Mesendoderm (in vitro differentiated cells): ENCODE results near the gene BDKRB1.

Source experiments
- DNase-seq: peaks from one replicate; pipeline ENCODE4 v3.0.0; 2013
- H2AK5ac ChIP-seq: 2 replicates; pipeline ENCODE4 v1.6.1; 2013; ENCODE audit warnings: low read length, inconsistent platforms
- H2BK120ac ChIP-seq: 2 replicates; pipeline ENCODE4 v1.6.1; 2013; ENCODE audit warnings: low read depth, mild to moderate bottlenecking, low read length, moderate library complexity, mixed read lengths
- H2BK15ac ChIP-seq: replicated peaks from 2 replicates; pipeline ENCODE4 v1.6.1; 2013; ENCODE audit warnings: low read depth, mild to moderate bottlenecking, moderate library complexity
- H2BK5ac ChIP-seq: 2 replicates; pipeline ENCODE4 v1.6.1; 2013; ENCODE audit warnings: low read length, inconsistent platforms
- H3K18ac ChIP-seq: 2 replicates; pipeline ENCODE4 v1.6.1; 2013; ENCODE audit warnings: mild to moderate bottlenecking, low read length, mixed read lengths
- H3K23ac ChIP-seq: one replicate; pipeline ENCODE4 v1.6.1; 2013; ENCODE audit warnings: low read length
- H3K27ac ChIP-seq: 2 replicates; pipeline ENCODE4 v1.5.1; 2013; ENCODE audit warnings: low read depth, mild to moderate bottlenecking, inconsistent platforms, low read length, moderate library complexity
- H3K27me3 ChIP-seq: 2 replicates; pipeline ENCODE4 v1.6.1; 2013; ENCODE audit warnings: low read length, control low read depth, mild to moderate bottlenecking, inconsistent platforms; ENCODE audit not compliant: insufficient read depth, poor library complexity
- H3K36me3 ChIP-seq: 2 replicates; pipeline ENCODE4 v1.6.1; 2013; ENCODE audit warnings: low read length, inconsistent platforms; ENCODE audit not compliant: control insufficient read depth, insufficient read depth
- H3K4ac ChIP-seq: one replicate; pipeline ENCODE4 v1.6.1; 2013; ENCODE audit warnings: low read depth, mild to moderate bottlenecking, low read length, moderate library complexity
- H3K4me1 ChIP-seq: 2 replicates; pipeline ENCODE4 v1.6.1; 2013; ENCODE audit warnings: low read depth, low read length, inconsistent platforms; ENCODE audit not compliant: control insufficient read depth
- H3K4me2 ChIP-seq: 2 replicates; pipeline ENCODE4 v1.6.1; 2013; ENCODE audit warnings: low read length
- H3K4me3 ChIP-seq: 2 replicates; pipeline ENCODE4 v1.5.1; 2013; ENCODE audit warnings: mild to moderate bottlenecking, low read length
- H3K56ac ChIP-seq: one replicate; pipeline ENCODE4 v1.6.1; 2013; ENCODE audit warnings: low read length
- H3K79me1 ChIP-seq: 2 replicates; pipeline ENCODE4 v1.6.1; 2013; ENCODE audit warnings: low read length, inconsistent platforms
- H3K79me2 ChIP-seq: 2 replicates; pipeline ENCODE4 v1.6.1; 2013; ENCODE audit warnings: mild to moderate bottlenecking, low read length; ENCODE audit not compliant: control insufficient read depth, insufficient read depth
- H3K9ac ChIP-seq: 2 replicates; pipeline ENCODE4 v1.6.1; 2013; ENCODE audit warnings: low read length, inconsistent platforms
- H4K5ac ChIP-seq: one replicate; pipeline ENCODE4 v1.6.1; 2013; ENCODE audit warnings: low read length
- H4K8ac ChIP-seq: one replicate; pipeline ENCODE4 v1.6.1; 2013; ENCODE audit warnings: low read depth, mild to moderate bottlenecking, control low read depth, low read length, moderate library complexity
- WGBS: extraction: QIAGEN DNeasy Blood & Tissue Kit; methylation state at CpG from one replicate; pipeline ENCODE4 v1.1.7; 2013; ENCODE audit warnings: low lambda C conversion rate, missing lambda C conversion rate; ENCODE audit not compliant: insufficient coverage; ENCODE audit errors: extremely low coverage; 5-methylcytosine and 5-hydroxymethylcytosine counted together

BDKRB1 gene

DNA sequence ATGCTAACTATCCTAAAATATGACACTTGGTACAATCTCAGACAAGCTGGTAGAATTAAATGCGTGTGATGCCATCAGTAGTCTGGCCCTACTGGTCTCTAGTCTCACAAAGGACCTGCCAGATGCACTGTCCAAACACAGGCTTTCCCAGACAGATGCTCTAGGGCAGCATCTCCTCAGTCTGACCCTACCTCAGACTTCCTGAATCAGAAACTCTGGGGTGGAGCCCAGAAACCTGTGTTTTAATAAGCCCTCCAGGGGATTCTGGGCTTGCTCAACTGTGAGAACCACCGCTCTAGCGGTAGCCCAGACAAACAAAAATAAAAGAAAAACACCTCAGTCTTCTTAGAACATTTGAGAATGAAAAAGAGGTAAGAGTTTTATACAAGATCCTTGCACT, 48.0 kb downstream of the BDKRB1 start:
- Histone ChIP-seq H4K8ac (no peak overlapping the region), H2BK120ac (no peak overlapping the region), H3K4me3 (no peak overlapping the region), H2AK5ac (no peak overlapping the region), H3K27me3 (no peaks in the 10 kb centered on the region), H3K4me1 (no peaks in the 10 kb centered on the region), H3K4me2 (no peak overlapping the region), H3K9ac (no peak overlapping the region), H3K27ac (no peak overlapping the region), H3K79me1 (no peaks in the 10 kb centered on the region), H3K36me3 (no peaks in the 10 kb centered on the region), H2BK5ac (no peak overlapping the region), H3K79me2 (no peaks in the 10 kb centered on the region), H3K23ac (no peak overlapping the region), H3K18ac (no peak overlapping the region), H3K56ac (no peak overlapping the region), H4K5ac (no peak overlapping the region), H2BK15ac (no peak overlapping the region), H3K4ac (peak overlapping the region; percentile 36)
- no peak for DNase-seq
- no CpG with 5 or more reads among the region's 3 CpGs for WGBS

DNA sequence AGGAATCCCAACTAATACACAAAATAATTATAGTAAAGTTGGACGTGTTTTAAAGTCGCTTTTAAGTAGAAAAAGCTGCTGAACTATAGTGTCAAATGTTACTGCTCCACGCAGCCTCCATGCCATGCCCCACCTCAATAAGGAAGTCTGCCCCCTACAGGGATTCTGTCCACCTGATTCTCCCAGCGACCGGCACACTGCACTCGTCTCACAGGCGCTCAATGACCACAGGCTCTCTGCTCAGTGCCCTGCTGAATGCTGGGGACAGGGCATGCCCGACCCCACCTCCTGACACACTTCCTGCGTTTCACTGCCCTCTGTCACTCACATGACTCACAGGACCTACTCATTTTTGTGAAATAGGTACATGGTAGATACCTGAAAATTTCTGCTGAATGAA, 48.9 kb downstream of the BDKRB1 start:
- no peak overlapping the region for H3K4me3 ChIP-seq
- H2BK15ac ChIP-seq = no peak overlapping the region
- no peak overlapping the region for H3K23ac ChIP-seq
- no peaks in the 10 kb centered on the region for H3K79me2 ChIP-seq
- H2BK5ac ChIP-seq = no peak overlapping the region
- H3K18ac ChIP-seq = no peak overlapping the region
- H4K8ac ChIP-seq = no peak overlapping the region
- no peak overlapping the region for H2AK5ac ChIP-seq
- no peak overlapping the region for H2BK120ac ChIP-seq
- no peak overlapping the region for H4K5ac ChIP-seq
- peak; percentile 75 for DNase-seq
- no peaks in the 10 kb centered on the region for H3K4me1 ChIP-seq
- H3K36me3 ChIP-seq = no peaks in the 10 kb centered on the region
- WGBS = no CpG with 5 or more reads among the region's 9 CpGs
- H3K27ac ChIP-seq = no peak overlapping the region
- no peaks in the 10 kb centered on the region for H3K79me1 ChIP-seq
- no peak overlapping the region for H3K9ac ChIP-seq
- no peak overlapping the region for H3K4ac ChIP-seq
- H3K4me2 ChIP-seq = no peak overlapping the region
- H3K27me3 ChIP-seq = no peaks in the 10 kb centered on the region
- H3K56ac ChIP-seq = no peak overlapping the region

DNA sequence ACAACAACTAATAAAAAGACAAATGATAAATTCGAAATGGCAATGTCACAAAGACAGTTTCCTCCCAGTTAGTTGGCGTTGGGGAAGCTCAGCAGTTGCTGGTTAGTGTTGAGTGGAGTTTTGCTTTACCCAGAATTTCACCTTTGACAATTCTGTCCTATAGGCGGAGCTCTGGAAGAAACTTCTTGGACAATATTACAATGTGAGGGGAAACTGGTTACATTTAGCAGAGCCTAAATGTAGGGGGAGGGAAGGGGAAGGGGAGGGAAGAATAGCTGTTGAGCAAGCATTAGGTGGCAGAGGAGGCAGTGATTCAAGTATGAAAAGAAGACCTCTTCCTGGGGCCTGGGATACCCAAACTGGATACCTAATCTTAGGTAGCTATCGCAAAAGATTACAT, 51.4 kb downstream of the BDKRB1 start:
- no peak overlapping the region for H3K4me2 ChIP-seq
- no peak overlapping the region for H3K4ac ChIP-seq
- no peak overlapping the region for H3K18ac ChIP-seq
- no peak overlapping the region for H2BK5ac ChIP-seq
- H4K5ac ChIP-seq = no peak overlapping the region
- H3K27me3 ChIP-seq = no peaks in the 10 kb centered on the region
- no peaks in the 10 kb centered on the region for H3K79me1 ChIP-seq
- H4K8ac ChIP-seq = no peak overlapping the region
- H3K9ac ChIP-seq = no peak overlapping the region
- WGBS = no CpG with 5 or more reads among the region's 4 CpGs
- no peaks in the 10 kb centered on the region for H3K4me1 ChIP-seq
- no peak overlapping the region for H3K4me3 ChIP-seq
- no peak overlapping the region for H2AK5ac ChIP-seq
- no peak overlapping the region for H3K23ac ChIP-seq
- no peak overlapping the region for H2BK15ac ChIP-seq
- peak; percentile 12 for DNase-seq
- H2BK120ac ChIP-seq = no peak overlapping the region
- H3K79me2 ChIP-seq = no peaks in the 10 kb centered on the region
- H3K36me3 ChIP-seq = peaks cover 2% of the 10 kb centered on the region
- no peak overlapping the region for H3K56ac ChIP-seq
- no peak overlapping the region for H3K27ac ChIP-seq

DNA sequence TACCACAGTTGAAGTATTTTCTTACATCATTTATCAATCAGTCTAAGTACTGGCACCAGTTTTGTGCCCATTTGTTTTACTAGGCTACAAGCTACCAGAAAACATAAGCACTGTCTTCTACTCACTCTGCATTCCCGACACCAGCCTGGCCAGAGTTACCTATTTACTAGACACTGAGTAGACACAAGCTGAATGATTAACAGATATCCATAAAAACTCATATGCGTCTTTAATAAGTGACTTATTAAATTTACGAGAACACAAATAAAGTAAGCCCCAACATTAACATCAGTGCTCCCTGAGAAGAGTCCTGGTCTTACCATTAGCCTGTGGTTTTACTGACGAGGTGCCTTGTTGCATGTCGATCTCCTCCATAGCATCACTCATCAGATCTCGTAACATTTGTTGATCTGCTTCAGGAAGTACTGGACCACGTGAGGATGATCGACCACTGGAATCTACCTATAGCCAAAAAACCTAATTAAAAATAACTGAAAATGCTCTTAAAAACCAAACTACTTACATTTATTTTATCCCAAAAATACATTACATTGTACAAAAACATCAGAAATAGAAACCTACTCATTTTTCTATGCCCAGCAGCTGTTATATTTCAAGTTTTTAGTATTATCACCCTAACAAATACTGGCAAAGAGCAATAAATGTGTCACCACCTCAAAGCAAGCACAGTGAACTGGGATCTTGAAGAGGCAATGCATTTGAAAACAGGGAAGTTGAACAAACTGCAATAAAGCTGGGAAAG, 53.3 kb downstream of the BDKRB1 start:
- no peak overlapping the region for H3K4me2 ChIP-seq
- H3K4me1 ChIP-seq = no peaks in the 10 kb centered on the region
- H3K4me3 ChIP-seq = no peak overlapping the region
- no peak overlapping the region for H3K56ac ChIP-seq
- no peak overlapping the region for H2AK5ac ChIP-seq
- no peaks in the 10 kb centered on the region for H3K79me1 ChIP-seq
- no peak overlapping the region for H4K5ac ChIP-seq
- H4K8ac ChIP-seq = no peak overlapping the region
- no peaks in the 10 kb centered on the region for H3K27me3 ChIP-seq
- H3K27ac ChIP-seq = no peak overlapping the region
- no peak for DNase-seq
- H3K4ac ChIP-seq = no peak overlapping the region
- no CpG with 5 or more reads among the region's 8 CpGs for WGBS
- H3K9ac ChIP-seq = no peak overlapping the region
- no peak overlapping the region for H2BK120ac ChIP-seq
- H3K23ac ChIP-seq = no peak overlapping the region
- no peak overlapping the region for H3K18ac ChIP-seq
- H3K36me3 ChIP-seq = peaks cover 2% of the 10 kb centered on the region
- no peak overlapping the region for H2BK5ac ChIP-seq
- H2BK15ac ChIP-seq = no peak overlapping the region
- H3K79me2 ChIP-seq = no peaks in the 10 kb centered on the region

DNA sequence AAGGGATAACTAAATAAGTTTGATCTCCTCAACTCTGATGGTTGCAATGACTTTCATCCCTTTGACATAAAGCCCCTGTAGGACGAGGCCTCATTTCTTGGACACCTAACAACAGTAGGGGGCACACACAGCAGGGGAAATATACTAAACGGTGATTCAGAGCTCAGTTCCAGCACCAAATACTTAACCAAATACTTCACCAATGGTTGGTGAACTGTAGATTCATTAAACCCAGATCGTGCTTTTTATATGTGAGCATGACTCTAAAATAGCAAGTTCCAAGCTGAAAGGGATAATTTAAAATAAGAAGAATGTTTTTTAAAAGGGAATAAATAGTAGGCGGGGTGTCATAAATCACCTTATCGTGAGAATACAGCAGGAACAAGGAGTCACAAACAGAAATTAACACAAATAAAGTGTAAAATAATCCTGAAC, 53.9 kb downstream of the BDKRB1 start:
- Histone ChIP-seq H3K4ac (no peak overlapping the region), H4K5ac (no peak overlapping the region), H2BK120ac (no peak overlapping the region), H3K36me3 (peaks cover 2% of the 10 kb centered on the region), H3K27ac (no peak overlapping the region), H3K23ac (no peak overlapping the region), H2BK5ac (no peak overlapping the region), H3K27me3 (no peaks in the 10 kb centered on the region), H3K79me2 (no peaks in the 10 kb centered on the region), H2BK15ac (no peak overlapping the region), H3K79me1 (no peaks in the 10 kb centered on the region), H2AK5ac (no peak overlapping the region), H3K4me1 (no peaks in the 10 kb centered on the region), H3K18ac (no peak overlapping the region), H3K9ac (no peak overlapping the region), H3K56ac (no peak overlapping the region), H4K8ac (no peak overlapping the region), H3K4me2 (no peak overlapping the region), H3K4me3 (no peak overlapping the region)
- no peak for DNase-seq
- WGBS = 100% methylated on average over 1 of the region's 5 CpGs

DNA sequence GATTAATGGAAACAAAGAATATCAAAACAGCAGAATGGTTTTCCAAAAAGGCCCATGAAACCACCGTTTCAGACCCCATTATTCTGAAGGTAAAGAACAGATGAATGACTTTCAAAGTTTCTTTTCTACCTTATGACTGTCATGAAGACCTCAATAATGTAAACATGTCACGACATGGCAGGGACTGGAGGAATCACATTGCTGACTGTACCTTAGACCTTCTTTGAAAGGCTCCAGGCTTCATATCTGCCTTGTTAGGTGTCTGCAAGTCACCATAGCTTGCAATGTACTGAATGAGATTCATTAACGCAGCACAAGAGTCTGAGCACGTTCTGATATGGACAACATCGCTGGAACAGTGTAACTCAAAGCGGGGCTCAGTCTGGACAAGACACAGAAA, 54.9 kb downstream of the BDKRB1 start:
- Histone ChIP-seq H3K79me1 (no peaks in the 10 kb centered on the region), H3K4me1 (no peaks in the 10 kb centered on the region), H3K18ac (no peak overlapping the region), H2BK5ac (no peak overlapping the region), H3K79me2 (no peaks in the 10 kb centered on the region), H2AK5ac (no peak overlapping the region), H3K56ac (no peak overlapping the region), H3K27ac (no peak overlapping the region), H3K4me2 (no peak overlapping the region), H3K4ac (no peak overlapping the region), H3K27me3 (no peaks in the 10 kb centered on the region), H3K9ac (no peak overlapping the region), H2BK120ac (no peak overlapping the region), H4K8ac (no peak overlapping the region), H3K36me3 (peaks cover 2% of the 10 kb centered on the region), H3K23ac (no peak overlapping the region), H4K5ac (no peak overlapping the region), H2BK15ac (no peak overlapping the region), H3K4me3 (no peak overlapping the region)
- no CpG with 5 or more reads among the region's 6 CpGs for WGBS
- DNase-seq = no peak
